ENCODE measurements around the gene PCGF2.

Gene PCGF2

GRCh38 chr17:38741921-38742410 is 6.2 kb downstream of the PCGF2 start:
- peaks cover 12% of the 10 kb centered on the region for H3K27me3 ChIP-seq (replicated peaks; ENCODE audit: insufficient read depth, low read length)
- DNase-seq, result no peak
- H3K4me2 ChIP-seq (ENCODE audit: low read depth, low read length), result no peak overlapping the region
- H2AFZ ChIP-seq (ENCODE audit: low read length), result no peak overlapping the region
- no peak overlapping the region for H3K9ac ChIP-seq (ENCODE audit: low read length)
- no peaks in the 10 kb centered on the region for H4K20me1 ChIP-seq (ENCODE audit: insufficient read depth, low read length)
- H3F3A ChIP-seq (ENCODE audit: insufficient read depth, low read length), result 0 out of 2 replicates have a peak, but pooled peaks cover 4% of the 10 kb centered on the region
- no peak overlapping the region for H3K27ac ChIP-seq (ENCODE audit: low read length)
- H3K9me2 ChIP-seq (replicated peaks; ENCODE audit: insufficient read depth, low read length), result no peaks in the 10 kb centered on the region
- TF ChIP-seq EZH2phosphoT487 (IDR thresholded peaks at IDR 0.05; ENCODE audit: low read length), result no peak
- TF ChIP-seq, protein P1, sequence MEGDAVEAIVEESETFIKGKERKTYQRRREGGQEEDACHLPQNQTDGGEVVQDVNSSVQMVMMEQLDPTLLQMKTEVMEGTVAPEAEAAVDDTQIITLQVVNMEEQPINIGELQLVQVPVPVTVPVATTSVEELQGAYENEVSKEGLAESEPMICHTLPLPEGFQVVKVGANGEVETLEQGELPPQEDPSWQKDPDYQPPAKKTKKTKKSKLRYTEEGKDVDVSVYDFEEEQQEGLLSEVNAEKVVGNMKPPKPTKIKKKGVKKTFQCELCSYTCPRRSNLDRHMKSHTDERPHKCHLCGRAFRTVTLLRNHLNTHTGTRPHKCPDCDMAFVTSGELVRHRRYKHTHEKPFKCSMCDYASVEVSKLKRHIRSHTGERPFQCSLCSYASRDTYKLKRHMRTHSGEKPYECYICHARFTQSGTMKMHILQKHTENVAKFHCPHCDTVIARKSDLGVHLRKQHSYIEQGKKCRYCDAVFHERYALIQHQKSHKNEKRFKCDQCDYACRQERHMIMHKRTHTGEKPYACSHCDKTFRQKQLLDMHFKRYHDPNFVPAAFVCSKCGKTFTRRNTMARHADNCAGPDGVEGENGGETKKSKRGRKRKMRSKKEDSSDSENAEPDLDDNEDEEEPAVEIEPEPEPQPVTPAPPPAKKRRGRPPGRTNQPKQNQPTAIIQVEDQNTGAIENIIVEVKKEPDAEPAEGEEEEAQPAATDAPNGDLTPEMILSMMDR (IDR thresholded peaks at IDR 0.05; ENCODE audit: low read length), result no peak
- TF ChIP-seq EZH2 (optimal IDR thresholded peaks at IDR 0.05; ENCODE audit: low read depth, low read length), result no peak
- H3K9me3 ChIP-seq (replicated peaks; ENCODE audit: insufficient read depth, low read length), result no peaks in the 10 kb centered on the region
- no peak overlapping the region for H3K4me3 ChIP-seq (ENCODE audit: low read length)
- H3K36me3 ChIP-seq (replicated peaks; ENCODE audit: insufficient read depth, low read length), result no peaks in the 10 kb centered on the region
- H3K4me1 ChIP-seq (ENCODE audit: low read length), result peaks cover 6% of the 10 kb centered on the region; the same call in 1 of the 2 replicates
- no peaks in the 10 kb centered on the region for H3K79me2 ChIP-seq (ENCODE audit: low read length)

- no peaks in the 10 kb centered on the region for H3K9me2 ChIP-seq (replicated peaks; ENCODE audit: insufficient read depth, low read length)
- H4K20me1 ChIP-seq (ENCODE audit: insufficient read depth, low read length), result no peaks in the 10 kb centered on the region
- no peak overlapping the region for H3K9ac ChIP-seq (ENCODE audit: low read length)
- H3K4me2 ChIP-seq (ENCODE audit: low read depth, low read length), result no peak overlapping the region
- no peak for DNase-seq
- TF ChIP-seq EZH2 (optimal IDR thresholded peaks at IDR 0.05; ENCODE audit: low read depth, low read length) (no peak), EZH2phosphoT487 (IDR thresholded peaks at IDR 0.05; ENCODE audit: low read length) (no peak)
- TF ChIP-seq, protein P1 (IDR thresholded peaks at IDR 0.05; ENCODE audit: low read length), result no peak
- H2AFZ ChIP-seq (ENCODE audit: low read length), result no peak overlapping the region
- H3K4me3 ChIP-seq (ENCODE audit: low read length), result no peak overlapping the region
- no peaks in the 10 kb centered on the region for H3K36me3 ChIP-seq (replicated peaks; ENCODE audit: insufficient read depth, low read length)
- no peaks in the 10 kb centered on the region for H3K79me2 ChIP-seq (ENCODE audit: low read length)
- H3K4me1 ChIP-seq (ENCODE audit: low read length), result peaks cover under 1% of the 10 kb centered on the region; the same call in 1 of the 2 replicates
- peaks cover 8% of the 10 kb centered on the region; the same call in 1 of the 2 replicates for H3K27me3 ChIP-seq (replicated peaks; ENCODE audit: insufficient read depth, low read length)
- H3K9me3 ChIP-seq (replicated peaks; ENCODE audit: insufficient read depth, low read length), result no peaks in the 10 kb centered on the region
- no peak overlapping the region for H3K27ac ChIP-seq (ENCODE audit: low read length)
- H3F3A ChIP-seq (ENCODE audit: insufficient read depth, low read length), result 0 out of 2 replicates have a peak, but pooled peaks cover under 1% of the 10 kb centered on the region
Measured at GRCh38 chr17:38741461-38741860, 6.7 kb downstream of the PCGF2 start.

GRCh38 chr17:38740806-38741205 is 7.3 kb downstream of the PCGF2 start:
- no peak overlapping the region for H3K27ac ChIP-seq (ENCODE audit: low read length)
- H3K79me2 ChIP-seq (ENCODE audit: low read length), result no peaks in the 10 kb centered on the region
- H2AFZ ChIP-seq (ENCODE audit: low read length), result no peak overlapping the region
- H3K9me2 ChIP-seq (replicated peaks; ENCODE audit: insufficient read depth, low read length), result no peaks in the 10 kb centered on the region
- no peak overlapping the region for H3K4me2 ChIP-seq (ENCODE audit: low read depth, low read length)
- TF ChIP-seq, protein P1 (IDR thresholded peaks at IDR 0.05; ENCODE audit: low read length), result no peak
- no peak for TF ChIP-seq EZH2 (optimal IDR thresholded peaks at IDR 0.05; ENCODE audit: low read depth, low read length)
- TF ChIP-seq EZH2phosphoT487 (IDR thresholded peaks at IDR 0.05; ENCODE audit: low read length), result no peak
- no peaks in the 10 kb centered on the region for H3K9me3 ChIP-seq (replicated peaks; ENCODE audit: insufficient read depth, low read length)
- DNase-seq, result no peak
- no peaks in the 10 kb centered on the region for H3F3A ChIP-seq (ENCODE audit: insufficient read depth, low read length)
- no peak overlapping the region for H3K9ac ChIP-seq (ENCODE audit: low read length)
- peaks cover 4% of the 10 kb centered on the region; the same call in 1 of the 2 replicates for H3K27me3 ChIP-seq (replicated peaks; ENCODE audit: insufficient read depth, low read length)
- H3K4me3 ChIP-seq (ENCODE audit: low read length), result no peak overlapping the region
- no peaks in the 10 kb centered on the region for H3K4me1 ChIP-seq (ENCODE audit: low read length)
- no peaks in the 10 kb centered on the region for H4K20me1 ChIP-seq (ENCODE audit: insufficient read depth, low read length)
- no peaks in the 10 kb centered on the region for H3K36me3 ChIP-seq (replicated peaks; ENCODE audit: insufficient read depth, low read length)
